Measurements from ENCODE around the gene CSTB.

DNA sequence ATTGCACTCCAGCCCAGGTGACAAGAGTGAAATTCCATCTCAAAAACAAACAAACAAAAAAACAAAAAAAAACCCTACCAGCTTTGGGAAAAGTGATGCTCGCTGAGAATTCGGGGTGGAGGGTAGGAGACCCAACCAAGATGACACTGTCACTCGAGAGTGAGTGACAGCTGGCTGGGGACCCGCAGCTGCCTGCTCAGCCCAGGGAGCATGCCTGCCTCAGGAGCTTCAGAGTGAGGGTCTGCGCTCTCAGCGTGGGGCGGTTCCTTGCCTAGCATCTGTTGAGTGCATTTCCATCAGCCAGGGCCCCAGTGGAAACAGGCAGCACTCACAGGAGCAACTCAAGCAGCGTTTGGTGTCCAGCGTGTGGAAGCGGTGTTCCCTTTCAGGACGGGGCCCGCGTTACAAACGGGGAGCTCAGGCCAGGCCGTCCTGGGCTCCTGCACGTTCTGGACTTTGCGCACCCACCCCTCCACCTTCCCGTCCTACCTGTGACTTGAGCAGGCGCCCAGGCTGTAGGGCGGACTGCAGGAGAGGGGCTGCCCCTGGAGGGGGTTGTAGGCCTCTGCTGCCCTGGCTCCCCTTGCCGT, 5.9 kb downstream of the CSTB start:
- TF ChIP-seq, protein P1, sequence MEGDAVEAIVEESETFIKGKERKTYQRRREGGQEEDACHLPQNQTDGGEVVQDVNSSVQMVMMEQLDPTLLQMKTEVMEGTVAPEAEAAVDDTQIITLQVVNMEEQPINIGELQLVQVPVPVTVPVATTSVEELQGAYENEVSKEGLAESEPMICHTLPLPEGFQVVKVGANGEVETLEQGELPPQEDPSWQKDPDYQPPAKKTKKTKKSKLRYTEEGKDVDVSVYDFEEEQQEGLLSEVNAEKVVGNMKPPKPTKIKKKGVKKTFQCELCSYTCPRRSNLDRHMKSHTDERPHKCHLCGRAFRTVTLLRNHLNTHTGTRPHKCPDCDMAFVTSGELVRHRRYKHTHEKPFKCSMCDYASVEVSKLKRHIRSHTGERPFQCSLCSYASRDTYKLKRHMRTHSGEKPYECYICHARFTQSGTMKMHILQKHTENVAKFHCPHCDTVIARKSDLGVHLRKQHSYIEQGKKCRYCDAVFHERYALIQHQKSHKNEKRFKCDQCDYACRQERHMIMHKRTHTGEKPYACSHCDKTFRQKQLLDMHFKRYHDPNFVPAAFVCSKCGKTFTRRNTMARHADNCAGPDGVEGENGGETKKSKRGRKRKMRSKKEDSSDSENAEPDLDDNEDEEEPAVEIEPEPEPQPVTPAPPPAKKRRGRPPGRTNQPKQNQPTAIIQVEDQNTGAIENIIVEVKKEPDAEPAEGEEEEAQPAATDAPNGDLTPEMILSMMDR (IDR thresholded peaks at IDR 0.05) = no peak
- TF ChIP-seq POLR2A (IDR thresholded peaks at IDR 0.05) (no peak), EP300 (IDR thresholded peaks at IDR 0.05) (no peak)

All from tibial nerve (tissue), 4 donors.